Ammon's horn (tissue), 1 donor: Measurements from ENCODE around the gene MAPK9.
"Not testable (repeated sequence)": the region's sequence is repeated elsewhere in the genome, so short reads cannot be mapped to it uniquely, and the experiment has no call there.

Source experiments
- DNase-seq: peaks from one replicate; pipeline ENCODE4 v3.0.0-alpha.2; 2016; ENCODE audit warnings: low spot score

The MAPK9 gene

GRCh38 chr5:180235077-180235476 is 56.8 kb downstream of the MAPK9 start:
- DNase-seq = no peak

- no peak for DNase-seq
Observed at GRCh38 chr5:180234271-180234670, 57.6 kb downstream of the MAPK9 start.

GRCh38 chr5:180233729-180234128 is 58.2 kb downstream of the MAPK9 start:
- DNase-seq = no peak

DNA sequence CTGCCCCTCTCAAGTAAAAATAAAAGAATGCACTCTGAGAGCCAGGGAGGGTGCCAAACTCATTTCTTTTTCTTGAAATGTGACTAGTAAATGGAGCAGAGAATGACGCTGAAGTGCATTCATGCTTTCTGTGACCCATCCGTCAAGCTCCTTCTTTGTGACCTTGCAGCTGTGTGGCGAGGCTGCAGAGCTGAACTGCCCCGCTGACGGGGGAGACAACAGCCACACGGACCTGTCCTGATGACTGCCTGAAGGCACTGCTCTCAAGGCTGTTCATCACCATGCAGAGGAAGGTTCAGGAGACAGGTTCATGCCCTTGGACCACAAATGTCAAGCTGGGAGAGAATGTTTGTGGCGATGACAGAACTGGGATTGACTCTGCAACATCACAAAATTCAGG is 61.9 kb downstream of the MAPK9 start:
- DNase-seq = no peak

- no peak for DNase-seq
Observed at GRCh38 chr5:180222056-180222455, 69.8 kb downstream of the MAPK9 start.

- DNase-seq = no peak
Observed at GRCh38 chr5:180217797-180218196, 74.1 kb downstream of the MAPK9 start.

GRCh38 chr5:180216646-180217171 is 75.2 kb downstream of the MAPK9 start:
- no peak for DNase-seq

GRCh38 chr5:180215783-180216630 is 75.9 kb downstream of the MAPK9 start:
- DNase-seq = no peak

- DNase-seq = no peak
Observed at GRCh38 chr5:180214870-180215770, 76.8 kb downstream of the MAPK9 start.

GRCh38 chr5:180213657-180214207 is 78.2 kb downstream of the MAPK9 start:
- no peak for DNase-seq

- no peak for DNase-seq
Observed at GRCh38 chr5:180213256-180213600, 78.7 kb downstream of the MAPK9 start.

DNA sequence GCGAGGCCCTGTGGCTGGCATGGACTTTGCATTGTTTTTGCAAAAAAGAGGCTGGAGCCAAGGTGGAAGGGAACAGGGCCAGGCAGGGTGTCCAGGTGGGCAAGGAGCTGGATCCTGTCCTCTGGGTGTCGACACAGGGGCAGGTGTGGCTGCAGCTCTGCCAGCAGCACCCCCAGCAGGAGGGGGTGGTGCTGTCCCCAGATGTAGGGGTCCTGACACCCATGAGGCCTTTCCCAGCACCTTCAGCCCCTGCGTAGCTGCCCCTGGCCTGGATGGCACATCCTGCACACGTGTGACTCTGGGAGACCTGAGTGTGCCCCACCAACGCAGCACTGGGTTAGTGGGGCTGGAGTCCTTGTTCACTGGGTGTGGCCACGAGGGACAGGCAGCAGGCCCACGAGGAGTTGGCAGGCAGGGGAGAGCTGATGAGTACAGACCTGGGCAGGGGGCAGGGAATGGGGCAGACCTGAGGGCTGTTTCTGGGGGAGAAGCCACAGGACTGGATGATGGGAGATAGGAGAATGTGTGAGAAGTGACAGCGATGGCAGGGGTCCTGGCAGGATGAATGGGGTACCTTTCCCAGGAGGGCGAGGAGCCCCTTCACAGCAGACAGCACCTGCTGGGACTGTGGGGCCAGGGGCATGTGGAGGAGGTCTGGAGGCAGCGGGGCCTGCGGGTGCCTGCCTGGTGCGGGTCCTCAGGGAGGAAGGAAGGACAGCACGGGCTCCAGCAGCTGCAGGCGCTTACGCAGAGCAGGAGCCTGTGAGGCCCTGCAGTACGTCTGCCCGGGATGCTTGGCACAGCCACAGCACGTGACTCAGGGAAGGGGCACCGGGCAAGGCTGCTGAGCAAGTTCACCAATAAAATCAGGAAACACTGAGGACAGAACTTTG is 79.3 kb downstream of the MAPK9 start:
- peak; percentile 44 for DNase-seq

DNA sequence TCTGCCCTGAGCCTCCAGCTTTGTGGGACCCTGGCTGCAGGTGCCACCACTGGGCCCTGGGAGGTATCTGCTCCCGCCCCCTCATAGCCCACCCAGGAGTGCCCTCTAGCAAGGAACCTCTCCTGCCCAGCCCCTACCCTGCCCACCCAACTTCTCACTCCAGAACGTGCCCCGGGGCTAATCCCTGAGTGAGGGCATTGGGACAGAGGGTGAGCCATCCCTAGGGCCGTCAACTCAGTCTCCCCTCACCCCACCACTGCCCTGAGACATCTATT is 80.2 kb downstream of the MAPK9 start:
- DNase-seq = no peak

DNA sequence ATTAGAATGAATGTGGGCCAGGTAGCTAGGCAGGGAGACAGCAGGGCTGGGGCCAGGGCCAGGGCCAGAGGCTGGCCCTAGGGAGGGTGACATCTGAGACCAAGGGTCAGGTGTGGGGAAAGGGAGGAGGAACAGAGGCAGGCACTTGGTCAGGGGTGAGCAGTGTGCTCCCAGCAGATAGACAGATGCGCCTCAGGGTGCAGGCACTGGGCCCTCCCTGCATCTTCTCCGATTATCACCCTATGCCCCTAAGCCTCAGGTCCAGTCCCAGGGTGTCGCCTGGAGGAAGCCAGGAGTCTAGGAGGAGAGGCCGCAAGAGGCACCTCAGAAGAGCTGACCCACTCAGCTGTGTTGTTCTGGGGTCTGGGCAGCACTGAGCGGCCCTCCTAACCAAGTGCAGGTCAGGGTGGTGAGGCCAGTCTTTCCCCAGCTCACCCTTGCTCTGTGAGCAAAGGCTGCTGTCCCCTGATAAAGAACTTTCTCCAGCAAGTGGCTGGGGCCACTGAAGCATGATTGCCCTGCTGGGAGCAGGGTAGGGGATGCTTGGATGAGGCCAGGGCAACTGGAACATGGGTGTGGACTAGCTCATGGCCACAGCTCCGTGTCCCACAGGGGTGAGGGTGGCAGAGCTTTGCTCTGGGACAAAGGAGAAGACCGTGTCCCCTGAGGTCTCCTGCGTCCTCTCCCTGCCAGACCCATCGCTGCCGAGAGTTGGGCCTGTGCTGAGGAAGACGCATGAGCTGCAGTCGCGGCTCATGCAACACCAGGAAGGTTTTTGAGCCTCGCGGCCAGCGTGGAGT is 80.7 kb downstream of the MAPK9 start:
- DNase-seq = no peak

GRCh38 chr5:180210077-180210476 is 81.8 kb downstream of the MAPK9 start:
- not testable (repeated sequence) for DNase-seq

DNA sequence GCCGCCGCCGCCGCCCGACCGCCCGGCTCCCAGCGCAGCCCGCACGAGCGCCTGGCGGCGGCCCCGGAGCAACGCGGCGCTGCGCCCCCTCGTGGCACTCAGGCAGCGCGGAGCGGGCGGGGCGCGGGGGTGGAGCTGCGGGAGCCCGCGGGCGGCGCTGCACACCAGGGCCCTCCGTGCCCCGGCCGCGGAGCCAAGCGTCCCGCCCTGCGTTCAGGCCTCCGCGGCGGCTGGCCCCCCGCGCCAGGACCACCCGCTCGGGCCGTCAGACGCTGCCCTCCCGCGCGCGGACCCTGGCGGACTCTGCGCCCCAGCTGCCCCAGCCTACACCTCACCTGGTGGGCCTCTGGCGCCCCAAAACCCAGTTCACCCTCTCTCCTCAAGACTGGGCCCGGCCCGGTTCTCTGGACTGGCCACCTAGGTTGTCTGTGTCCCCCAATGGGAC is 82.7 kb downstream of the MAPK9 start, which contains the start of gene RASGEF1C:
Gene RASGEF1C (minus strand): TSS at position 75 of the 445 bp plus-strand sequence. CDS start 71,159 bp downstream, outside the sequence.
- DNase-seq = peak; percentile 76

GRCh38 chr5:180208435-180209081 is 83.3 kb downstream of the MAPK9 start:
- no peak for DNase-seq

- no peak for DNase-seq
Observed at GRCh38 chr5:180208038-180208434, 83.8 kb downstream of the MAPK9 start.

- DNase-seq = no peak
Observed at GRCh38 chr5:180207593-180207992, 84.3 kb downstream of the MAPK9 start.

DNA sequence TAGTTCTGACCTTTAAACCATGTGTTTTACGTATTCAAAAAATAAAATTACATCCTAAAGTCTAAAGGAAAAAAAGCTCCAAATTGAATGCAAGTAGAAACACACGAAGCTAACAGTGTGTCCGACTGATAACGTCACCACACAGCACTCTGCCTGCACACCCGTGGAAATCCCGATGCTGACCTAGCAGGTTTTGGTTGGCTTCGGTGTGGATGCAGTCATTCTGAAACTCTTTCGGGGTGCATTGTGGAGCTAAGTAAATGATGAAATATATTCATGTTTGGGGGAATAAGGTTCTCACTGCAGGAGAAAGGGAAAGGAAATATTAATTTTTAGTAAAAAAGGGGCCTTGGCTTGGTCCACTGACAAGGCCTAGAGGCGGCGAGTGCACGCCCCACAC is 84.9 kb downstream of the MAPK9 start:
- DNase-seq = no peak
